ENCODE data around the gene CHCHD1. TPM values are rescaled to one million over a fixed set of nuclear protein-coding genes. Genes with fewer than 3 reads are reported as not detected.
A peak's percentile ranks its signal among the peaks of the same experiment; 100 is the strongest.

The CHCHD1 gene
- total and polyA plus RNA-seq, 2 experiments from 2014 or later, result 40.6 to 187 TPM

DNA sequence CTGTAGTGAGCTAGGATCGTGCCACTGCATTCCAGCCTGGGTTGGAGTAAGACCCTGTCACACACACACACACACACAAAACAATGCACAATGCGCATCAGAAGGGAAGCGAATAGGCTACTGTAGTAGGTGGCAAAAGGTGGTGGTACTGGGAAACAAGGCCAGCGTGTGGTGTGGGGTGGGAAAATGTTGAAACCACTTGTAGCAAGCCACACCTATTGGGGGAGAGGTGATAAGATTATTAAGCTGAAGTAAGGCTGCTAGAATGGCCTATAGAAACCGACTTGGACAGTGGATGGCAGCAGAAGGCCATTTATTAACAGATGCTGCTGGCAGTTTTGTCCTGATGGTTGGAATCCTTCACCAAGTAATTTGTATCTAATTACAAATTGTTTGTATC is 7.2 kb upstream of the CHCHD1 start:
- TF ChIP-seq, protein P1, sequence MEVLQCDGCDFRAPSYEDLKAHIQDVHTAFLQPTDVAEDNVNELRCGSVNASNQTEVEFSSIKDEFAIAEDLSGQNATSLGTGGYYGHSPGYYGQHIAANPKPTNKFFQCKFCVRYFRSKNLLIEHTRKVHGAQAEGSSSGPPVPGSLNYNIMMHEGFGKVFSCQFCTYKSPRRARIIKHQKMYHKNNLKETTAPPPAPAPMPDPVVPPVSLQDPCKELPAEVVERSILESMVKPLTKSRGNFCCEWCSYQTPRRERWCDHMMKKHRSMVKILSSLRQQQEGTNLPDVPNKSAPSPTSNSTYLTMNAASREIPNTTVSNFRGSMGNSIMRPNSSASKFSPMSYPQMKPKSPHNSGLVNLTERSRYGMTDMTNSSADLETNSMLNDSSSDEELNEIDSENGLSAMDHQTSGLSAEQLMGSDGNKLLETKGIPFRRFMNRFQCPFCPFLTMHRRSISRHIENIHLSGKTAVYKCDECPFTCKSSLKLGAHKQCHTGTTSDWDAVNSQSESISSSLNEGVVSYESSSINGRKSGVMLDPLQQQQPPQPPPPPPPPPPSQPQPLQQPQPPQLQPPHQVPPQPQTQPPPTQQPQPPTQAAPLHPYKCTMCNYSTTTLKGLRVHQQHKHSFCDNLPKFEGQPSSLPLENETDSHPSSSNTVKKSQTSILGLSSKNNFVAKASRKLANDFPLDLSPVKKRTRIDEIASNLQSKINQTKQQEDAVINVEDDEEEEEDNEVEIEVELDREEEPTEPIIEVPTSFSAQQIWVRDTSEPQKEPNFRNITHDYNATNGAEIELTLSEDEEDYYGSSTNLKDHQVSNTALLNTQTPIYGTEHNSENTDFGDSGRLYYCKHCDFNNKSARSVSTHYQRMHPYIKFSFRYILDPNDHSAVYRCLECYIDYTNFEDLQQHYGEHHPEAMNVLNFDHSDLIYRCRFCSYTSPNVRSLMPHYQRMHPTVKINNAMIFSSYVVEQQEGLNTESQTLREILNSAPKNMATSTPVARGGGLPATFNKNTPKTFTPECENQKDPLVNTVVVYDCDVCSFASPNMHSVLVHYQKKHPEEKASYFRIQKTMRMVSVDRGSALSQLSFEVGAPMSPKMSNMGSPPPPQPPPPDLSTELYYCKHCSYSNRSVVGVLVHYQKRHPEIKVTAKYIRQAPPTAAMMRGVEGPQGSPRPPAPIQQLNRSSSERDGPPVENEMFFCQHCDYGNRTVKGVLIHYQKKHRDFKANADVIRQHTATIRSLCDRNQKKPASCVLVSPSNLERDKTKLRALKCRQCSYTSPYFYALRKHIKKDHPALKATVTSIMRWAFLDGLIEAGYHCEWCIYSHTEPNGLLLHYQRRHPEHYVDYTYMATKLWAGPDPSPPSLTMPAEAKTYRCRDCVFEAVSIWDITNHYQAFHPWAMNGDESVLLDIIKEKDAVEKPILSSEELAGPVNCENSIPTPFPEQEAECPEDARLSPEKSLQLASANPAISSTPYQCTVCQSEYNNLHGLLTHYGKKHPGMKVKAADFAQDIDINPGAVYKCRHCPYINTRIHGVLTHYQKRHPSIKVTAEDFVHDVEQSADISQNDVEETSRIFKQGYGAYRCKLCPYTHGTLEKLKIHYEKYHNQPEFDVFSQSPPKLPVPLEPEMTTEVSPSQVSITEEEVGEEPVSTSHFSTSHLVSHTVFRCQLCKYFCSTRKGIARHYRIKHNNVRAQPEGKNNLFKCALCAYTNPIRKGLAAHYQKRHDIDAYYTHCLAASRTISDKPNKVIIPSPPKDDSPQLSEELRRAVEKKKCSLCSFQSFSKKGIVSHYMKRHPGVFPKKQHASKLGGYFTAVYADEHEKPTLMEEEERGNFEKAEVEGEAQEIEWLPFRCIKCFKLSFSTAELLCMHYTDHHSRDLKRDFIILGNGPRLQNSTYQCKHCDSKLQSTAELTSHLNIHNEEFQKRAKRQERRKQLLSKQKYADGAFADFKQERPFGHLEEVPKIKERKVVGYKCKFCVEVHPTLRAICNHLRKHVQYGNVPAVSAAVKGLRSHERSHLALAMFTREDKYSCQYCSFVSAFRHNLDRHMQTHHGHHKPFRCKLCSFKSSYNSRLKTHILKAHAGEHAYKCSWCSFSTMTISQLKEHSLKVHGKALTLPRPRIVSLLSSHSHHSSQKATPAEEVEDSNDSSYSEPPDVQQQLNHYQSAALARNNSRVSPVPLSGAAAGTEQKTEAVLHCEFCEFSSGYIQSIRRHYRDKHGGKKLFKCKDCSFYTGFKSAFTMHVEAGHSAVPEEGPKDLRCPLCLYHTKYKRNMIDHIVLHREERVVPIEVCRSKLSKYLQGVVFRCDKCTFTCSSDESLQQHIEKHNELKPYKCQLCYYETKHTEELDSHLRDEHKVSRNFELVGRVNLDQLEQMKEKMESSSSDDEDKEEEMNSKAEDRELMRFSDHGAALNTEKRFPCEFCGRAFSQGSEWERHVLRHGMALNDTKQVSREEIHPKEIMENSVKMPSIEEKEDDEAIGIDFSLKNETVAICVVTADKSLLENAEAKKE (CRISPR knock-in tag; IDR thresholded peaks at IDR 0.05), result no peak
- TF ChIP-seq NANOG (IDR thresholded peaks at IDR 0.05; ENCODE audit: borderline replicate concordance) (no peak), STAT1 (IDR thresholded peaks at IDR 0.05; ENCODE audit: unreplicated experiment) (no peak), POLR2AphosphoS5 (IDR thresholded peaks at IDR 0.05; ENCODE audit: low read depth) (no peak), ZNF114 (CRISPR knock-in tag; IDR thresholded peaks at IDR 0.05) (no peak), REST (IDR thresholded peaks at IDR 0.05; ENCODE audit: unreplicated experiment) (no peak), ETS1 (IDR thresholded peaks at IDR 0.05) (no peak), JUNB (IDR thresholded peaks at IDR 0.05; ENCODE audit: unreplicated experiment) (no peak)
- DNase-seq (ENCODE audit: low spot score) (no peak), ATAC-seq (no peak)
- H3K27me3 ChIP-seq (ENCODE audit: insufficient read depth), result no peaks in the 10 kb centered on the region
- H3K27ac Mint-ChIP-seq, result no peak overlapping the region
- peak overlapping the region; percentile 22; the same call in 2 of the 3 replicates for H3K4me3 Mint-ChIP-seq
- H3K36me3 Mint-ChIP-seq (ENCODE audit: low read depth), result peaks cover 45% of the 10 kb centered on the region
- H3K36me3 ChIP-seq (ENCODE audit: insufficient read depth), result peaks cover 6% of the 10 kb centered on the region
- H3K4me1 Mint-ChIP-seq, result peaks cover 23% of the 10 kb centered on the region
- peaks cover 17% of the 10 kb centered on the region; the same call in 1 of the 2 replicates for H3K79me2 ChIP-seq (replicated peaks; ENCODE audit: insufficient read depth)
- no peak overlapping the region; the same call in 1 of the 2 replicates for H3K4me2 ChIP-seq
- no peak overlapping the region for H3K27ac ChIP-seq (ENCODE audit: low read depth)
- H3K4me3 ChIP-seq, result no peak overlapping the region
- H3K27me3 Mint-ChIP-seq (ENCODE audit: insufficient read depth, low read depth, poor library complexity), result peaks cover 15% of the 10 kb centered on the region
- peaks cover 40% of the 10 kb centered on the region for H3F3A ChIP-seq (replicated peaks; ENCODE audit: low read depth)
- H3K4me1 ChIP-seq (ENCODE audit: insufficient read depth), result peaks cover 18% of the 10 kb centered on the region; the same call in 1 of the 2 replicates
- peaks cover 13% of the 10 kb centered on the region for H4K20me1 ChIP-seq (replicated peaks; ENCODE audit: insufficient read depth)
- no peaks in the 10 kb centered on the region for H3K9me3 Mint-ChIP-seq
- H2AFZ ChIP-seq, result no peak overlapping the region
- no peaks in the 10 kb centered on the region for H3K9me2 ChIP-seq (ENCODE audit: insufficient read depth)
